A549 treated with AZD9567 at 1 μM for 4 hours (cell line): ENCODE results near the gene APOOL. TPM values are rescaled to one million over a fixed set of nuclear protein-coding genes. Genes with fewer than 3 reads are reported as not detected.

Source experiments
- total RNA-seq: library from RNA; stranded (reverse); fragments of 200-300 nt; extraction: Qiagen RNA extraction; gene quantifications from 5 replicates; pipeline ENCODE4 v1.2.3, GENCODE V29; 2022; ENCODE audit not compliant: insufficient read depth

APOOL gene, protein sequence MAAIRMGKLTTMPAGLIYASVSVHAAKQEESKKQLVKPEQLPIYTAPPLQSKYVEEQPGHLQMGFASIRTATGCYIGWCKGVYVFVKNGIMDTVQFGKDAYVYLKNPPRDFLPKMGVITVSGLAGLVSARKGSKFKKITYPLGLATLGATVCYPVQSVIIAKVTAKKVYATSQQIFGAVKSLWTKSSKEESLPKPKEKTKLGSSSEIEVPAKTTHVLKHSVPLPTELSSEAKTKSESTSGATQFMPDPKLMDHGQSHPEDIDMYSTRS
- 7.3 to 10.0 TPM (median 8.4 TPM) in 5 replicates for total RNA-seq

DNA sequence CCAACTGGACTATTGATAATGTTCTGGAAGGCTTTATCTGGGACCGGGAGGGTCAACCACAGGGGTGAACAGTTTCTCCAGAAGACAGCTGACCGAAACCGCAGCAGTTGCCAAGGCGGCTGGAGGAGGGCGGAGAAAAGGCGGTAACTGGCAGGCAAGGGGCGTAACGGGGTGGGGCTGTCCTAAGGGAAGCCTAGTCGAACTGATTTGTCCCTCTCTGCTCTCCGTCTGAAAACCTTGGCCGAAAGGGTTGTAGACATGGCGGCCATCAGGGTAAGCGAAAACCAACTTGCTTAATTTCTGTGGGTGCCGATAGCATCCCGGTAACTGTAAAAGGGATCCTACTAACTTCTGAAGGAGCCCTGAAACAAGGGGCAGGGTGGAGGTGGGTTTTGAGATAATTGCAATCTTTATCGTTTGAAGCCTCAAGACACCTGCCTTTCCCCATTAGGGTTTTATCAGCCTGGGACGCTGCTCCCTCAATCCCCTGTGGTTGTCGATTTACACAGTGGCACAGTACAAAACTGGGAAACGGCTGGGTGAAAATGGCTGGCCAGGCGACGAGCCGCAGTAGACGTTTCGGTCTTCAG, at the start of gene APOOL:
Gene APOOL, plus strand, starts transcription at position 223 of the 590 bp plus-strand sequence. Its CDS starts 36 bp downstream, at position 259.

Other genes with a start within 250 kb of the APOOL start
- 0.02 to 0.03 TPM in 2 of 5 replicates, not detected in the others for gene SATL1, start 239.9 kb downstream of the APOOL start, total RNA-seq
- 0.66 to 0.90 TPM (median 0.76 TPM) in 5 replicates for gene ZNF711, start 240.1 kb downstream of the APOOL start, total RNA-seq